Ammon's horn (tissue), 1 donor: ENCODE data around the gene LDB3.

Experiments
- DNase-seq: peaks from one replicate; pipeline ENCODE4 v3.0.0-alpha.2; 2016; ENCODE audit warnings: low spot score

The LDB3 gene

GRCh38 chr10:86763404-86763803 lies 95.1 kb downstream of the LDB3 start:
- no peak for DNase-seq

- no peak for DNase-seq
Observed at GRCh38 chr10:86765548-86765947, 97.2 kb downstream of the LDB3 start.

GRCh38 chr10:86768412-86769062 lies 100.2 kb downstream of the LDB3 start:
- DNase-seq = no peak

GRCh38 chr10:86769991-86770390 lies 101.7 kb downstream of the LDB3 start:
- no peak for DNase-seq

DNA sequence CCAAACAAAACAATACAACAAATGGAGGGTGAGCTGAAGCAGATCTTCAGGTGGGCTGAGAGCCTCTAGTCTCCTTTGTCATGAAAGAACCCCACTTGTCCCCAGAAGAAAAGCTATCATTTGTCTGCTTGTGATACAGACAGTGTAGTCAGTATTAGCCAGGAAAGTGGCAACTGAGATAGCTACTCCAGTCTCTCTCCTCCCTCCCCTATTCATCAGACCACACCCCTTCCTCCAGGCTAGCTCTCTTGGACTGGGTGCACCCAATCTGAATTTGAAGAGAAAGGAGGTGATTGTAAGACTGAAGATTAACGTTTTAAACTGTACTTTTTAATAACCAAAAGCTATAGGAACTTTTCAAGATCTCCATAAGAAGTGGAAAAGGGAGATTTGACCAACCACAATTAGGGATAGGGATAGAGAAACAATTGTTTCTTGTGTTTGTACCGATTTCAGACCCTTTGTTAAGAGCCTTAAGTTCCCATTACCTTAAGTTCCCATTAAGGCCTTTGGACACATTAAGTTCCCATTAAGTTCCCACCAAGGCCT lies 102.2 kb downstream of the LDB3 start:
- DNase-seq = no peak

GRCh38 chr10:86773498-86773897 lies 105.2 kb downstream of the LDB3 start:
- no peak for DNase-seq

DNA sequence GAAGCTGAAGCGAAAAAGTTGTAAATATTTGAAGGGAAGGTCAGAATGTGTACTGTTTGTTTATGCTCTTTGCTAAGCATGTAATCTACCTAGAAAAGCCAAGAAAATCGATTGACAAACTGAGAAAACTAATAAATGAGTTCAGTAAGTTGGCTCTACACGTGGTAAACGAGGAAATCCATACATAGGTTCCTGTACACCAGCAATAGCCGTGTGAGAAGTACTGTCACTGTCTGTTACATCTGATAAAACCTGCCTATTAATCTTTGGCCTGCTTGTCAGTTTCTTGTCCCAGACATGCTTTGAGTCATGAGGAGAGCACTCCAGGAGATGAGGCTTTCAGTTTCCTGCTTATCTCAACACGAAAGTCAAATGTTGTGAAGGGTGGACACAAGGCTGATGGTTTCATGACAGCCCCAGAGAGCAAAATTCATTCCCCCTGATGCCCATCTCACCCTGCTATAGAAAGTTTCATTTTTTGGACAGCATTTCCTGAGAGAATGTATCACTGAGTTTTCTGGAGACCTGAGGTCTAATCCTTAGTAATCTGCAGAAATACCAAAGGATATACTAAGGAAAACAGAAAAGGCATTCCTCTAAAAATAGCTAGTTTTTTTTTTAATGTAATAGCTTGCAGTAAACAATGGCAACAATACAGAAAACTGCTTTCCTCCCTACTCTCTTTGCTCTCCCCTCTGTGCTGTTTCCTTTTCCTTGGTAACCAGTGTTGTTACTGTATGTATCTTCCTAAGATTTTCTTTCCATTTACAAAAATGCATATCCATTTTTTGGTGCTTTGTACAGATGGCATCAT lies 107.0 kb downstream of the LDB3 start:
- no peak for DNase-seq

DNA sequence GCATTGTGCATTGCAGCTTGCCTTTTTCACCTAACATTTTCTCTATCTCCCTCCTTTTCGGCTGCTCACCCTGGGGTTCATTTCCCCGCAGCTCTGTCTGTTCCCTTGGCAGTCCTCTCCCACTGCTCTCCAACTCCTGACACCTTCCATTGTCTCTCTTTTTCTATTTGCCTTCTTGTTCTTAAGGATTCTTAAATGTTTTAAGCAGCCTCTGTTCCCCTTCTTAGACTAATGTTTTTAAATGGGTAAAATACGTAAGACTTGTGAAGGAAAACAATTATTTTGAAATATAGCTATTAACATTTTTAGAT lies 107.5 kb downstream of the LDB3 start:
- DNase-seq = no peak

DNA sequence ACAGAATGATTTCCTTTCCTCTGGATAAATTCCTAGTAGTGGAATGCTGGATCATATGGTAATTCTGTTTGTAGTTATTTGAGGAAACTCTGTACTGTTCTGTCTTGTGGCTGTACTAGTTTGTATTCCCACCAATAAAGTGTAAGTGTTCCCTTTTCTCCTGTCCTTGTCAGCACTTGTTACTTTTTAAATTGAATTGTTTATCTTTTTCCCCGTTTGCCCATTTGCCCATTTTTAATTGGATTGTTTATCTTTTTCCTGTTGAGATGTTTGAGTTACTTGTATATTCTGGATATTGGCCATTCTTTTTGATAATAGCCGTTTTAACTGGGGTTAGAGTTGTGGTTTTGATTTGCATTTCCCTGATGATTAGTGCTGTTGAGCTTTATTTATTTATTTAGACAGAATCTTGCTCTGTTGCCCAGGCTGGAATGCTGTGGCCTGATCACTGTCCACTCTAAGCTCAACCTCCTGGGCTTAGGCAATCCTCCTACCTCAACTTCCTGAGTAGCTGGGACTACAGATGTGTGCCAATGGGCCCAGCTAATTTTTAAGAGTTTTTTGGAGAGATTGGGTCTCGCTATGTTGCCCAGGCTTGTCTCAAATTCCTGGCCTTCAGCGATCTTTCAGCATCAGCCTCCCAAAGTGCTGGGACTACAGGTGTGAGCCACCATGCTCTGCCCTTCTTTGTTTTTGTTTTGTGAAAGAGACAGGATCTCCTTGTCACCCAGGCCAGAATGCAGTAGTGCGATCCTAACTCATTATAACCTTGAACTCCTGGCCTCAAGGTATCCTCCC lies 111.1 kb downstream of the LDB3 start:
- no peak for DNase-seq

DNA sequence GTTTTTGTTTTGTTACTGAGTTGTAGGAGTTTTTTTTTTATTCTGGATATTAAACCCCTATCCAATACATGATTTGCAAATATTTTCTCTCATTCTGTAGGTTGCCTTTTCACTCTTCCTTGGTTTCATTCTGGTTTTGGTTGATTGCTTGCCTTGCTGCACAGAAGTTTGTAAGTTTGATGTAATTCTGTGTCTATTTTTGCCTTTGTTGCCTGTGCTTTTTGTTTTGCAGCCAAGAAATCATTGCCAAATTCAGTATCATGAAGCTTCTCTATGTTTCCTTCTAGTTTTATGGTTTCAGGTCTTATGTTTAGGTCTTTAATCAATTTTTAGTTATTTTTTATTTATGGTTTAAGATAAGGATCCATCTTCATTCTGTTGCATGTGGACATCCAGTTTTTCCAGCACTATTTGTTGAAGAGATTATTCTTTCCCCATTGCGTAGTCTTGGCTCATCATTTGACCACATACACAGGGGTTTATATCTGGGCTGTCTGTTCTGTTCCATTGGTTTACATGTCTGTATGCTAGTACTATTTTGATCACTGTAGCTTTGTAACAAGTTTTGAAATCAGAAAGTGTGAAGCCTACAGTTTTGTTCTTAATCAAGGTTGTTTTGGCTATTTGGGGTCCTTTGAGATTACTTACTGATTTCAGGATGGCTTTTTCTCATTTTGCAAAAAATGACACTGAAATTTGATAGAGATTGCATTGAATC lies 114.5 kb downstream of the LDB3 start:
- no peak for DNase-seq

- DNase-seq = no peak
Observed at GRCh38 chr10:86785037-86785436, 116.7 kb downstream of the LDB3 start.
